OCI-LY3 (cell line): ENCODE measurements around the gene BMP2K.

Experiments used
- H2AFZ ChIP-seq: fragments of 200-600, 300-600 bp; shearing (Covaris generic); 2 replicates; pipeline ENCODE4 v1.6.0; 2014; ENCODE audit warnings: antibody characterized with exemption, low read depth, low read length
- H3K27ac ChIP-seq: fragments of 200-600, 300-600 bp; sonication (generic); 2 replicates; pipeline ENCODE4 v1.5.1; 2014; ENCODE audit warnings: mild to moderate bottlenecking, low read length, moderate library complexity, mixed read lengths
- H3K27me3 ChIP-seq: fragments of 200-600, 300-600 bp; sonication (generic); 2 replicates; pipeline ENCODE4 v1.6.1; 2014; ENCODE audit warnings: low read depth, low read length, mixed read lengths
- H3K36me3 ChIP-seq: fragments of 200-600, 300-600 bp; sonication (generic); replicated peaks from 2 replicates; pipeline ENCODE3; 2014; ENCODE audit warnings: low read depth, low read length, mixed read lengths
- H3K4me1 ChIP-seq: fragments of 300-600, 200-600 bp; sonication (generic); 2 replicates; pipeline ENCODE4 v1.6.1; 2014; ENCODE audit warnings: low read length, mixed read lengths
- H3K4me2 ChIP-seq: fragments of 200-600, 300-600 bp; sonication (generic); 2 replicates; pipeline ENCODE4 v1.6.1; 2014; ENCODE audit warnings: low read length, mixed read lengths
- H3K4me3 ChIP-seq: fragments of 300-600, 200-600 bp; sonication (generic); 2 replicates; pipeline ENCODE4 v1.5.1; 2014; ENCODE audit warnings: antibody characterized with exemption, mild to moderate bottlenecking, low read length, moderate library complexity
- H3K79me2 ChIP-seq: fragments of 300-600, 200-600 bp; shearing (Covaris generic); 2 replicates; pipeline ENCODE4 v1.6.1; 2014; ENCODE audit warnings: mild to moderate bottlenecking, low read length, mixed read lengths
- H3K9ac ChIP-seq: fragments of 300-600, 200-600 bp; shearing (Covaris generic); 2 replicates; pipeline ENCODE4 v1.6.0; 2014; ENCODE audit warnings: mild to moderate bottlenecking, low read length, moderate library complexity
- H3K9me3 ChIP-seq: fragments of 200-600, 300-600 bp; shearing (Covaris generic); 2 replicates; pipeline ENCODE4 v1.6.1; 2014; ENCODE audit warnings: low read length, mixed read lengths; ENCODE audit not compliant: insufficient read depth
- H4K20me1 ChIP-seq: fragments of 200-600, 300-600 bp; sonication (generic); 2 replicates; pipeline ENCODE4 v1.6.1; 2016; ENCODE audit warnings: low read length, mixed read lengths; ENCODE audit not compliant: insufficient read depth
- EZH2phosphoT487 ChIP-seq: fragments of 200-600 bp; shearing (Covaris generic); IDR thresholded peaks from 2 replicates; pipeline ENCODE4 v1.6.1; 2018; ENCODE audit warnings: antibody characterized with exemption, mixed run types, low read depth
- TF ChIP-seq, protein P1 (sequence below): fragments of 200-600, 300-600 bp; sonication (generic); IDR thresholded peaks from 2 replicates; pipeline ENCODE4 v1.5.1; 2014; ENCODE audit warnings: antibody characterized with exemption, low read length, low read depth

BMP2K gene

DNA sequence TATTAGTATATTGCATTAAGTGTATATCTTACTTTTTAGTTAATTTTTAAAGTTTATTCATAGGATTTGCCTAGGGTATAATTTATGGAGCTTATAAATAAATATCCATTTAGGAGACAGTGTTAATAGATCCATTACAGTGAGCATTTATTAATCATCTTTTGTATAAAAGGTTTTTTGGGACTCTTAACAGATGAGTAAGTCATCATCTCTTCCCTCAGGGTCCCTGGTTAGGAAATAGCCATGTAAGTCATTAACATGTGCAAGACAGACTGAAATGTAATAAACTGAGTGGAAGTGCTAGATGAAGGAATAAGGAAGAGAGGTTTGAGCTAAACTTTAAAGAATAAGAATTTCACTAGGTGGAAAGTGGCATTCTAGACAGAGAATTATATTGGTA is 93.9 kb downstream of the BMP2K start:
- Histone ChIP-seq H3K27me3 (no peaks in the 10 kb centered on the region), H3K9ac (no peak overlapping the region), H2AFZ (no peak overlapping the region), H3K9me3 (no peaks in the 10 kb centered on the region), H3K79me2 (no peaks in the 10 kb centered on the region), H3K4me3 (no peak overlapping the region), H4K20me1 (no peaks in the 10 kb centered on the region), H3K27ac (no peak overlapping the region), H3K4me1 (no peaks in the 10 kb centered on the region), H3K36me3 (peaks cover 27% of the 10 kb centered on the region), H3K4me2 (no peak overlapping the region)
- TF ChIP-seq, protein P1, sequence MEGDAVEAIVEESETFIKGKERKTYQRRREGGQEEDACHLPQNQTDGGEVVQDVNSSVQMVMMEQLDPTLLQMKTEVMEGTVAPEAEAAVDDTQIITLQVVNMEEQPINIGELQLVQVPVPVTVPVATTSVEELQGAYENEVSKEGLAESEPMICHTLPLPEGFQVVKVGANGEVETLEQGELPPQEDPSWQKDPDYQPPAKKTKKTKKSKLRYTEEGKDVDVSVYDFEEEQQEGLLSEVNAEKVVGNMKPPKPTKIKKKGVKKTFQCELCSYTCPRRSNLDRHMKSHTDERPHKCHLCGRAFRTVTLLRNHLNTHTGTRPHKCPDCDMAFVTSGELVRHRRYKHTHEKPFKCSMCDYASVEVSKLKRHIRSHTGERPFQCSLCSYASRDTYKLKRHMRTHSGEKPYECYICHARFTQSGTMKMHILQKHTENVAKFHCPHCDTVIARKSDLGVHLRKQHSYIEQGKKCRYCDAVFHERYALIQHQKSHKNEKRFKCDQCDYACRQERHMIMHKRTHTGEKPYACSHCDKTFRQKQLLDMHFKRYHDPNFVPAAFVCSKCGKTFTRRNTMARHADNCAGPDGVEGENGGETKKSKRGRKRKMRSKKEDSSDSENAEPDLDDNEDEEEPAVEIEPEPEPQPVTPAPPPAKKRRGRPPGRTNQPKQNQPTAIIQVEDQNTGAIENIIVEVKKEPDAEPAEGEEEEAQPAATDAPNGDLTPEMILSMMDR: no peak
- TF ChIP-seq EZH2phosphoT487: no peak

DNA sequence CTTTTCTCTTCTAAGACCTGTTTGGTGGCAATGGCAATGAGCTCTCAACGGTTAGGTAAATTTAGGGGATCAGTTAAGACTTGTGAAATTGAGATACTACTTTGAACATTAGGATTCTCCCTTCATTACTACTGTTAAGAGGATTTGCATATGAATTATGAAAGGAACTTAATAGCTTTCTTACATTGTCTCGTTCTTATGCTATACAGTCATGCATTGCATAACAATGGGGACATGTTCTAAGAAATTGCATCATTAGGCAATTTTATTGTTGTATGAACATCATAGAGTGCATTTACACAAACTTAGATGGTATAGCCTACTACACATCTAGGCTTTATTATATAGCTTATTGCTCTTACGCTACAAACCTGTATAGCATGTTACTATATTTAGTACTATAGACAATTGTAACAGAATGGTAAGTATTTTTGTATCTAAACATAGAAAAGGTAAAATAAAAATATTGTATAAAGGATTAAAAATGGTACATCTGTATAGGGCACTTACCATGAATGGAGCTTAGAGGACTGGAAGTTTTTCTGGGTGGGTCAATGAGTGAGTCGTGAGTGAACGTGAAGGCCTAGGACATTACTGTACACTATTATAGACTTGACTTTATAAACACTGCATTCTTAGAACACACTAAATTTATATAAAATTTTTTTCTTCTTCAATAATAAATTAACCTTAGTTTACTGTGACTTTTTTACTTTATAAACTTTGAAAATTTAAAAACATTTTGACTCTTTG is 100.6 kb downstream of the BMP2K start:
- no peak overlapping the region for H3K9ac ChIP-seq
- H3K79me2 ChIP-seq: no peaks in the 10 kb centered on the region
- no peak overlapping the region for H2AFZ ChIP-seq
- no peak overlapping the region for H3K27ac ChIP-seq
- H3K36me3 ChIP-seq: peaks cover 32% of the 10 kb centered on the region
- H3K9me3 ChIP-seq: no peaks in the 10 kb centered on the region
- H3K4me2 ChIP-seq: no peak overlapping the region
- TF ChIP-seq EZH2phosphoT487: no peak
- TF ChIP-seq, protein P1: no peak
- no peaks in the 10 kb centered on the region for H4K20me1 ChIP-seq
- peaks cover 10% of the 10 kb centered on the region for H3K4me1 ChIP-seq
- no peak overlapping the region for H3K4me3 ChIP-seq
- no peaks in the 10 kb centered on the region for H3K27me3 ChIP-seq

DNA sequence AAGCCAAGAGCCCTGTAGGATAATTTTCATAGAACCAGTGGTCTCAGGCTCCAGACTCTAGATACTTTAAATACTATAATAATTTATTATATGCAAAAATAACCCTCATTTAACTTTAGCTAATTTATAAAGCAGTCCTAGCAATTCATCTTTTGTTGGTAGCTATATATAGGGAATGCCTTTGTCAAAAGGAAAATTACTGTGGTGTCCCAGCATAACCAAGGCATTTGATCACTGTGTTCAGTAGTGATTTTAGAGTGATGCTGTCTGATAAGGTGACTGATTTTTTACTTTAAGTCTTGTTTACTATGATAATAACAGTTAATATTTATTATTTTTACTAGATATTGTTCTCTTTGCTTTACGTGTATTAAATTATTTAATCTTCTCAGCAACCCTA is 101.9 kb downstream of the BMP2K start:
- H3K4me3 ChIP-seq: no peak overlapping the region
- H3K9ac ChIP-seq: no peak overlapping the region
- TF ChIP-seq, protein P1: no peak
- no peak for TF ChIP-seq EZH2phosphoT487
- H3K27me3 ChIP-seq: no peaks in the 10 kb centered on the region
- H3K4me2 ChIP-seq: no peak overlapping the region
- H3K4me1 ChIP-seq: peaks cover 10% of the 10 kb centered on the region
- H3K27ac ChIP-seq: no peak overlapping the region
- H2AFZ ChIP-seq: no peak overlapping the region
- H3K79me2 ChIP-seq: no peaks in the 10 kb centered on the region
- peaks cover 23% of the 10 kb centered on the region for H3K36me3 ChIP-seq
- H4K20me1 ChIP-seq: no peaks in the 10 kb centered on the region
- H3K9me3 ChIP-seq: no peaks in the 10 kb centered on the region

DNA sequence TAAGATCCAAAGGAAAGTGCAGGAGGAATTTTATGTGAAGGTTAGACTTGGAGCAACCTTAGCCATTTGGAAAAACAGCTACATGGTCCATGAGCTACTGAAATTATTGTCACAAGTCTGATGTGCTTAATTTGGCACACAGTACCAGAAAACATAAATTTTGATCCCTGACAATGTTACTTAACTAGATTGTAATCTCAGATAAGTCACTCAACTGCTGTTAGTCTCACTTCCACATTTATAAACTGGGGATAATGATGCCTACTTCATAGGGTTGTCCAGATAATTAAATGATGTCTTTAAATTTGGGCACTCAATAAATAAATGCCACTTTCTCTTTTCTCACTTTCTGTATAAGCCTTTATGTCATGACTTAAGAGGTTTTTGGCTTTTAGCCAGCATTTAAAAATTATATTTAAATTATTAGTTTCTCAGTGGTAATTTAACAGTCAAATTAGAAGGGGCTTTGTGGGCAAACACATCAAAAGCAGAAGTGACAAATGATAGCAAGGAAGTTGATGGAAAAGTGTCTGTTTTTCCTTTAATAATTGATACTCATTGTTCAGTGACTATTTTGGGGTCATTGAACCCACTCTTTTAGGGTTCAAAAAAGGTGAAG is 104.8 kb downstream of the BMP2K start:
- TF ChIP-seq, protein P1: no peak
- TF ChIP-seq EZH2phosphoT487: no peak
- no peaks in the 10 kb centered on the region for H3K9me3 ChIP-seq
- no peak overlapping the region for H3K9ac ChIP-seq
- H3K4me1 ChIP-seq: peaks cover 10% of the 10 kb centered on the region
- H4K20me1 ChIP-seq: no peaks in the 10 kb centered on the region
- H3K36me3 ChIP-seq: peaks cover 17% of the 10 kb centered on the region
- H3K27me3 ChIP-seq: no peaks in the 10 kb centered on the region
- no peak overlapping the region for H3K27ac ChIP-seq
- no peak overlapping the region for H2AFZ ChIP-seq
- no peaks in the 10 kb centered on the region for H3K79me2 ChIP-seq
- no peak overlapping the region for H3K4me2 ChIP-seq
- no peak overlapping the region for H3K4me3 ChIP-seq
